ENCODE data around the gene TMEM123. TPM values are rescaled to one million over a fixed set of nuclear protein-coding genes. Genes with fewer than 3 reads are reported as not detected.

TMEM123 gene
- total RNA-seq, 2 experiments from 2014 or later: 288 to 307 TPM

GRCh38 chr11:102367364-102367763 lies 85.2 kb downstream of the TMEM123 start:
- peaks cover 69% of the 10 kb centered on the region for H3K36me3 Mint-ChIP-seq (ENCODE audit: low read depth)
- ChIA-PET CTCF (interaction anchor here (0.7 to 3.0 kb wide), 9 partner anchors 8 to 129 kb away, joined by 3 to 17 read pairs (median 5); no protein-coding TSS in a partner anchor), POLR2A (interaction anchor here (0.8 to 1.6 kb wide), 3 partner anchors 14 to 129 kb away, joined by 5 to 6 read pairs (median 5); no protein-coding TSS in a partner anchor)
- Histone ChIP-seq H3K4me1 (ENCODE audit: insufficient read depth, low read length) (no peaks in the 10 kb centered on the region), H3K9me3 (ENCODE audit: control insufficient read depth in 1 of 2, insufficient read depth in 1 of 2, low read length in 2 of 2) (no peaks in the 10 kb centered on the region), H3K36me3 (ENCODE audit: insufficient read depth, low read length) (peaks cover 55% of the 10 kb centered on the region), H3K4me3 (ENCODE audit: low read length) (no peak overlapping the region), H3K27ac (ENCODE audit: low read depth in 1 of 2, low read length in 2 of 2) (no peak overlapping the region), H3K27me3 (ENCODE audit: control insufficient read depth in 1 of 2, insufficient read depth in 2 of 2, low read length in 2 of 2) (no peaks in the 10 kb centered on the region)
- no peaks in the 10 kb centered on the region for H3K9me3 Mint-ChIP-seq
- ATAC-seq (ENCODE audit: poor library complexity): peak; percentile 78
- peaks cover 34% of the 10 kb centered on the region for H3K4me1 Mint-ChIP-seq (ENCODE audit: low read depth)
- DNase-seq: peak in 3 of 14 experiments; percentile 56 to 64 (median 60)
- H3K27ac Mint-ChIP-seq: peak overlapping the region; percentile 75
- H3K27me3 Mint-ChIP-seq: no peaks in the 10 kb centered on the region
- peak; percentile 59 for TF ChIP-seq CTCF (IDR thresholded peaks at IDR 0.05)
- intact Hi-C loops (cut with DNase I, micrococcal nuclease): loop anchor here (1.0 to 10.0 kb wide), 4 partner anchors 85 to 577 kb away; partner anchors contain the start of gene TMEM123 (in 1 of the 2)
- H3K4me3 Mint-ChIP-seq: no peak overlapping the region

GRCh38 chr11:102364991-102365390 lies 87.6 kb downstream of the TMEM123 start:
- no peaks in the 10 kb centered on the region for H3K9me3 Mint-ChIP-seq
- ChIA-PET CTCF (interaction anchor here (1.3 to 1.7 kb wide), 3 partner anchors 18 to 131 kb away, joined by 3 read pairs; partner anchors contain the start of gene BIRC2), POLR2A (no interaction called here)
- DNase-seq: no peak
- H3K36me3 ChIP-seq (ENCODE audit: insufficient read depth, low read length): peaks cover 57% of the 10 kb centered on the region
- peaks cover 51% of the 10 kb centered on the region for H3K4me1 Mint-ChIP-seq (ENCODE audit: low read depth)
- intact Hi-C loops (cut with DNase I, micrococcal nuclease): loop anchor here (5.0 to 10.0 kb wide), 4 partner anchors 58 to 580 kb away; partner anchors contain the start of gene TMEM123 (in 1 of the 2)
- no peaks in the 10 kb centered on the region for H3K27me3 ChIP-seq (ENCODE audit: control insufficient read depth in 1 of 2, insufficient read depth in 2 of 2, low read length in 2 of 2)
- H3K36me3 Mint-ChIP-seq (ENCODE audit: low read depth): peaks cover 86% of the 10 kb centered on the region
- H3K9me3 ChIP-seq (ENCODE audit: control insufficient read depth in 1 of 2, insufficient read depth in 1 of 2, low read length in 2 of 2): peaks cover 0 to 1% of the 10 kb centered on the region in 2 experiments
- peaks cover 15% of the 10 kb centered on the region for H3K4me1 ChIP-seq (ENCODE audit: insufficient read depth, low read length)
- ATAC-seq (ENCODE audit: poor library complexity): no peak
- no peak for TF ChIP-seq CTCF (IDR thresholded peaks at IDR 0.05)
- H3K27me3 Mint-ChIP-seq: no peaks in the 10 kb centered on the region
- no peak overlapping the region for H3K27ac ChIP-seq (ENCODE audit: low read depth in 1 of 2, low read length in 2 of 2)
- peak overlapping the region; percentile 76 for H3K27ac Mint-ChIP-seq
- no peak overlapping the region for H3K4me3 Mint-ChIP-seq
- H3K4me3 ChIP-seq (ENCODE audit: low read length): no peak overlapping the region

DNA sequence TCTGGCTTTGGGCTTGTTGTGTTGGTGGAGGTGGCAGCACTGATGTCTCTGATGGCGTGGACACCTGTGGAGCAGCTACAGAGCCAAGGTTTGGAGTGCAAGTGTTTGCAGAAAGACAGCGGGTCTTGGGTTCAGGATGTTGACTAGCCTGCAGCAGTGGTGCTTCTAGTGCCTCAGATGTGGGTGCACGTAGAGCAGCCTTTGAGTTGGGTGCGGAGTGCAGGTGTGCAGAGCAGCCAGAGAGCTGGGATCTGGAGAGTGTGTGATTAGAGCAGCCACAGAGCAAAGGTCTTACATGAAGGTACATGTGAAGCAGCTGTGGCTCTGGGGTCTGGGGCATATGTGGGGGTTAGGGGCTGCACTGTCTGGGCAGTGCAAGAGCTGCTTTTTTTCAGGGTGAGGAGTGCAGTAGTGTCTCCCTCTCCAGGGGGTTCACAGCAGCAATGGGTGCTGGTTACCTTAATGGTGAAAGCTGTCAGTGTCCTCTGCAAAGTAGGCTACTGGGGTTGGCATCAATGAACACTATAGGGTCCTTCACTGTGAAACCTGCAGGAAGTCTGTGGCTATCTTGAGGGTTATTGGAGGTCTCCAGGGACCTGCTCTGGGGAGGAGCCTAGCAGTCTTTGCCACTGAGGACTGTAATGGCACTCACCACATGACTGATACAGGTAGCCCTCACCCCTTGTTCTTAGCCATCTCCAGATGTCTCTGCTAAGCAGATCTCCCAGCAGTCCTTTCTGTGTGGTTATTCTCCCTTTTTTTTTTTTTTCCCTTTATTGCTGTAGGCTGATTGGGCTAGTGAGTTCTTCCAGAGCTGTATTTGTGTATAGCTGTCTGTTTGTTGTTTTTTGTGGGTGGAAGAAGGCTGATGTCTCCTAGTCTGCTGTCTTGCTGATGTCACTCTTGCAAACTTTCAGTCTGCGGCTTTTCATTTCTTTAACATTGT lies 91.2 kb downstream of the TMEM123 start:
- ChIA-PET POLR2A (interaction anchor here (0.6 to 2.4 kb wide), 10 partner anchors 11 to 92 kb away, joined by 3 to 13 read pairs (median 3); partner anchors contain the start of gene BIRC2), CTCF (interaction anchor here (0.5 to 2.5 kb wide), 10 partner anchors 11 to 67 kb away, joined by 3 to 7 read pairs (median 3); no protein-coding TSS in a partner anchor)
- Mint-ChIP-seq H3K4me3 (peak overlapping the region; percentile 44), H3K36me3 (ENCODE audit: low read depth) (peaks cover 97% of the 10 kb centered on the region), H3K27ac (peak overlapping the region; percentile 95), H3K4me1 (ENCODE audit: low read depth) (peaks cover 49% of the 10 kb centered on the region), H3K9me3 (peaks cover 5% of the 10 kb centered on the region), H3K27me3 (no peaks in the 10 kb centered on the region)
- TF ChIP-seq CTCF (IDR thresholded peaks at IDR 0.05): no peak
- intact Hi-C loops (cut with DNase I, micrococcal nuclease): loop anchor here (1.0 to 10.0 kb wide), 3 partner anchors 15 to 583 kb away; no protein-coding TSS in a partner anchor
- Histone ChIP-seq H3K27me3 (ENCODE audit: control insufficient read depth in 1 of 2, insufficient read depth in 2 of 2, low read length in 2 of 2) (no peaks in the 10 kb centered on the region), H3K9me3 (ENCODE audit: control insufficient read depth in 1 of 2, insufficient read depth in 1 of 2, low read length in 2 of 2) (peaks cover 4 to 7% of the 10 kb centered on the region in 2 experiments), H3K27ac (ENCODE audit: low read depth in 1 of 2, low read length in 2 of 2) (peak overlapping the region; percentile 46 to 76), H3K36me3 (ENCODE audit: insufficient read depth, low read length) (peaks cover 60% of the 10 kb centered on the region), H3K4me3 (ENCODE audit: low read length) (peak overlapping the region; percentile 24), H3K4me1 (ENCODE audit: insufficient read depth, low read length) (peaks cover 17% of the 10 kb centered on the region)
- peak; percentile 35 to 85 (median 60) for DNase-seq
- ATAC-seq (ENCODE audit: poor library complexity): peak; percentile 74
